ENCODE data around the gene JPH2.
A peak's percentile ranks its signal among the peaks of the same experiment; 100 is the strongest.

The JPH2 gene

DNA sequence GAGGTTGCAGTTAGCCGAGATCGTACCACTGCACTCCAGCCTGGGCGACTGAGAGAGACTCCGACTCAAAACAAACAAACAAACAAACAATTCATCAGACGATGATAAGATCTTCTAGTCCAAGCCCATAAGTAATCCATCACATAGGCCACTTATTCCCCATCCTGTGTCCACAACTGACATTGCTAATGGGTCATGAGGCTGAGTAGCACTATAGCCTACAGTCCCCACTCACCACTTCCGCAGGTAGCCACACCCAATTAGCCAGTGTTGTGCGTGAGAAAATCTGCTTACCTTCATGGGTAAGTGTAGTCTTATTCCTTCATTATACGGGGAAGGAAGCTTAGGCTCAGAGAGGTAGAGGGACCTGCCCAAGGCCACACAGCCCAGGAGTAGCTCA lies 13.1 kb downstream of the JPH2 start:
- no peak for TF ChIP-seq OSR1 (CRISPR knock-in tag; IDR thresholded peaks at IDR 0.05)
- TF ChIP-seq ISL1 (CRISPR knock-in tag; IDR thresholded peaks at IDR 0.05): no peak
- no peak for TF ChIP-seq ARNTL (CRISPR knock-in tag; IDR thresholded peaks at IDR 0.05; ENCODE audit: borderline replicate concordance, low read depth)
- no peak for TF ChIP-seq ZNF565 (CRISPR knock-in tag; conservative IDR thresholded peaks at IDR 0.05; ENCODE audit: low read depth)
- TF ChIP-seq ZNF70 (CRISPR knock-in tag; IDR thresholded peaks at IDR 0.05): no peak
- no peak for TF ChIP-seq RARB (CRISPR knock-in tag; IDR thresholded peaks at IDR 0.05)
- TF ChIP-seq, protein P1, sequence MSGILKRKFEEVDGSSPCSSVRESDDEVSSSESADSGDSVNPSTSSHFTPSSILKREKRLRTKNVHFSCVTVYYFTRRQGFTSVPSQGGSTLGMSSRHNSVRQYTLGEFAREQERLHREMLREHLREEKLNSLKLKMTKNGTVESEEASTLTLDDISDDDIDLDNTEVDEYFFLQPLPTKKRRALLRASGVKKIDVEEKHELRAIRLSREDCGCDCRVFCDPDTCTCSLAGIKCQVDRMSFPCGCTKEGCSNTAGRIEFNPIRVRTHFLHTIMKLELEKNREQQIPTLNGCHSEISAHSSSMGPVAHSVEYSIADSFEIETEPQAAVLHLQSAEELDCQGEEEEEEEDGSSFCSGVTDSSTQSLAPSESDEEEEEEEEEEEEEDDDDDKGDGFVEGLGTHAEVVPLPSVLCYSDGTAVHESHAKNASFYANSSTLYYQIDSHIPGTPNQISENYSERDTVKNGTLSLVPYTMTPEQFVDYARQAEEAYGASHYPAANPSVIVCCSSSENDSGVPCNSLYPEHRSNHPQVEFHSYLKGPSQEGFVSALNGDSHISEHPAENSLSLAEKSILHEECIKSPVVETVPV (CRISPR knock-in tag; IDR thresholded peaks at IDR 0.05): no peak
- TF ChIP-seq, protein P2, sequence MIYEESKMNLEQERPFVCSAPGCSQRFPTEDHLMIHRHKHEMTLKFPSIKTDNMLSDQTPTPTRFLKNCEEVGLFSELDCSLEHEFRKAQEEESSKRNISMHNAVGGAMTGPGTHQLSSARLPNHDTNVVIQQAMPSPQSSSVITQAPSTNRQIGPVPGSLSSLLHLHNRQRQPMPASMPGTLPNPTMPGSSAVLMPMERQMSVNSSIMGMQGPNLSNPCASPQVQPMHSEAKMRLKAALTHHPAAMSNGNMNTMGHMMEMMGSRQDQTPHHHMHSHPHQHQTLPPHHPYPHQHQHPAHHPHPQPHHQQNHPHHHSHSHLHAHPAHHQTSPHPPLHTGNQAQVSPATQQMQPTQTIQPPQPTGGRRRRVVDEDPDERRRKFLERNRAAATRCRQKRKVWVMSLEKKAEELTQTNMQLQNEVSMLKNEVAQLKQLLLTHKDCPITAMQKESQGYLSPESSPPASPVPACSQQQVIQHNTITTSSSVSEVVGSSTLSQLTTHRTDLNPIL (CRISPR knock-in tag; IDR thresholded peaks at IDR 0.05; ENCODE audit: low read depth): no peak
- no peak for TF ChIP-seq ZFP30 (CRISPR knock-in tag; IDR thresholded peaks at IDR 0.05)
- no peak for TF ChIP-seq ZFP3 (CRISPR knock-in tag; IDR thresholded peaks at IDR 0.05)
- no peak for TF ChIP-seq BACH2 (CRISPR knock-in tag; IDR thresholded peaks at IDR 0.05; ENCODE audit: borderline replicate concordance)
- TF ChIP-seq, protein P3, sequence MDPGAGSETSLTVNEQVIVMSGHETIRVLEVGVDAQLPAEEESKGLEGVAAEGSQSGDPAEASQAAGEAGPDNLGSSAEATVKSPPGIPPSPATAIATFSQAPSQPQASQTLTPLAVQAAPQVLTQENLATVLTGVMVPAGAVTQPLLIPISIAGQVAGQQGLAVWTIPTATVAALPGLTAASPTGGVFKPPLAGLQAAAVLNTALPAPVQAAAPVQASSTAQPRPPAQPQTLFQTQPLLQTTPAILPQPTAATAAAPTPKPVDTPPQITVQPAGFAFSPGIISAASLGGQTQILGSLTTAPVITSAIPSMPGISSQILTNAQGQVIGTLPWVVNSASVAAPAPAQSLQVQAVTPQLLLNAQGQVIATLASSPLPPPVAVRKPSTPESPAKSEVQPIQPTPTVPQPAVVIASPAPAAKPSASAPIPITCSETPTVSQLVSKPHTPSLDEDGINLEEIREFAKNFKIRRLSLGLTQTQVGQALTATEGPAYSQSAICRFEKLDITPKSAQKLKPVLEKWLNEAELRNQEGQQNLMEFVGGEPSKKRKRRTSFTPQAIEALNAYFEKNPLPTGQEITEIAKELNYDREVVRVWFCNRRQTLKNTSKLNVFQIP (CRISPR knock-in tag; IDR thresholded peaks at IDR 0.05; ENCODE audit: borderline replicate concordance, low read depth): no peak
- TF ChIP-seq, protein P4, sequence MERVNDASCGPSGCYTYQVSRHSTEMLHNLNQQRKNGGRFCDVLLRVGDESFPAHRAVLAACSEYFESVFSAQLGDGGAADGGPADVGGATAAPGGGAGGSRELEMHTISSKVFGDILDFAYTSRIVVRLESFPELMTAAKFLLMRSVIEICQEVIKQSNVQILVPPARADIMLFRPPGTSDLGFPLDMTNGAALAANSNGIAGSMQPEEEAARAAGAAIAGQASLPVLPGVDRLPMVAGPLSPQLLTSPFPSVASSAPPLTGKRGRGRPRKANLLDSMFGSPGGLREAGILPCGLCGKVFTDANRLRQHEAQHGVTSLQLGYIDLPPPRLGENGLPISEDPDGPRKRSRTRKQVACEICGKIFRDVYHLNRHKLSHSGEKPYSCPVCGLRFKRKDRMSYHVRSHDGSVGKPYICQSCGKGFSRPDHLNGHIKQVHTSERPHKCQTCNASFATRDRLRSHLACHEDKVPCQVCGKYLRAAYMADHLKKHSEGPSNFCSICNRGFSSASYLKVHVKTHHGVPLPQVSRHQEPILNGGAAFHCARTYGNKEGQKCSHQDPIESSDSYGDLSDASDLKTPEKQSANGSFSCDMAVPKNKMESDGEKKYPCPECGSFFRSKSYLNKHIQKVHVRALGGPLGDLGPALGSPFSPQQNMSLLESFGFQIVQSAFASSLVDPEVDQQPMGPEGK (CRISPR knock-in tag; IDR thresholded peaks at IDR 0.05; ENCODE audit: borderline replicate concordance): no peak
- no peak for TF ChIP-seq ESRRG (CRISPR knock-in tag; IDR thresholded peaks at IDR 0.05)
- TF ChIP-seq CSDC2 (CRISPR knock-in tag; IDR thresholded peaks at IDR 0.05): no peak
- TF ChIP-seq PPARA (CRISPR knock-in tag; IDR thresholded peaks at IDR 0.05; ENCODE audit: borderline replicate concordance): no peak
- no peak for TF ChIP-seq TCF4 (CRISPR knock-in tag; IDR thresholded peaks at IDR 0.05; ENCODE audit: borderline replicate concordance)
- no peak for TF ChIP-seq ZC3H10 (CRISPR knock-in tag; IDR thresholded peaks at IDR 0.05)
- no peak for ATAC-seq

GRCh38 chr20:44173116-44173515 lies 13.9 kb downstream of the JPH2 start:
- ATAC-seq: peak; percentile 34
- TF ChIP-seq, protein P4 (CRISPR knock-in tag; IDR thresholded peaks at IDR 0.05; ENCODE audit: borderline replicate concordance): no peak
- TF ChIP-seq ZNF8 (CRISPR knock-in tag; IDR thresholded peaks at IDR 0.05) (no peak), RARB (CRISPR knock-in tag; IDR thresholded peaks at IDR 0.05) (no peak), ISL1 (CRISPR knock-in tag; IDR thresholded peaks at IDR 0.05) (no peak), ESRRG (CRISPR knock-in tag; IDR thresholded peaks at IDR 0.05) (no peak), ARNTL (CRISPR knock-in tag; IDR thresholded peaks at IDR 0.05; ENCODE audit: borderline replicate concordance, low read depth) (no peak), OSR1 (CRISPR knock-in tag; IDR thresholded peaks at IDR 0.05) (no peak), PPARA (CRISPR knock-in tag; IDR thresholded peaks at IDR 0.05; ENCODE audit: borderline replicate concordance) (no peak), SNAI2 (CRISPR knock-in tag; IDR thresholded peaks at IDR 0.05) (no peak), ZFP3 (CRISPR knock-in tag; IDR thresholded peaks at IDR 0.05) (no peak), GLIS3 (CRISPR knock-in tag; IDR thresholded peaks at IDR 0.05) (no peak), TCF4 (CRISPR knock-in tag; IDR thresholded peaks at IDR 0.05; ENCODE audit: borderline replicate concordance) (no peak)
- TF ChIP-seq, protein P1 (CRISPR knock-in tag; IDR thresholded peaks at IDR 0.05): no peak
